ENCODE results near the gene TMEM167B. TPM values are rescaled to one million over a fixed set of nuclear protein-coding genes. Genes with fewer than 3 reads are reported as not detected.

TMEM167B gene
- total and polyA plus RNA-seq, 4 donors, result 5.4 to 15.4 (median 13.2) TPM

DNA sequence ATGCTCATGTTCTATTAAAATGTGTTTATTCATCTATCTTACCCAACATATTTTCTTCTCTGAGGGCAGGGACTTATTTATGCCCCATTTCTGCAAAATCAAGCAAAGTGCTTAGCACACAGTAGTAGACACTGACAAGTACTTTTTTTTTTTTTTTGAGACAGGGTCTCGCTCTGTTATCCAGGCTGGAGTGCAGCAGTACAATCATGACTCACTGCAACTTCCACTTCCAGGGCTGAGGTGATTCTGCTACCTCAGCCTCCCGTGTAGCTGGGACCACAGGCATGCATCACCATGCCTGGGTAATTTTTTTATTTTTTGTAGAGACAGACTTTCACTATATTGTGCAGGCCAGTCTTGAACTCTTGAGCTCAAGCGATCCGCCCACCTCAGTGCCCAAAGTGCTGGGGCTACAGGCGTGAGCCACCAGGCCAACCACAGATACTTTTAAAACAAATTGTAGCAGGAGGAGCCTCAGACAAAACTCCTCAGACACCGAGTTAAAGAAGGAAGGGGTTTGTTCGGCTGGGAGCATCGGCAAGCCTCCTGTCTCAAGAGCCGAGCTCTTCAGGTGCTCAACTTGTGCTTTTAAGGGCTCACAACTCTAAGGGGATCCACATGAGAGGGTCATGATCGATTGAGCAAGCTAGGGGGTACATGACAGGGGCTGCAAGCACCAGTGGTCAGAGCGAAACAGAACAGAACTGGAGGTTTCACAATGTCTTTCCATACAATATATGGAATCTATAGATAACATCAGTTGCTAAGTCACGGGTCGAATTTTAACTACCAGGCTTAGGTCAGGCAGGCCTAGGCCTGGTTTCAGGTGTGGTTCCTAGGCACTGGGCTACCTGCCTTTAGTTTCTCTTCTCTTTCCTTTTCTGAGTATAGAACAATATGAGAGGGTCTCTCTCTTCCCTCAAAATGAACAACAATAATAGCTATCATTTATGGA, 5.7 kb upstream of the TMEM167B start:
- TF ChIP-seq, protein P1, sequence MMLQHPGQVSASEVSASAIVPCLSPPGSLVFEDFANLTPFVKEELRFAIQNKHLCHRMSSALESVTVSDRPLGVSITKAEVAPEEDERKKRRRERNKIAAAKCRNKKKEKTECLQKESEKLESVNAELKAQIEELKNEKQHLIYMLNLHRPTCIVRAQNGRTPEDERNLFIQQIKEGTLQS (IDR thresholded peaks at IDR 0.05), result no peak
- no peak for TF ChIP-seq FOXA1 (IDR thresholded peaks at IDR 0.05)
- TF ChIP-seq TAF1 (conservative IDR thresholded peaks at IDR 0.05), result no peak
- no peak overlapping the region for H3K9ac ChIP-seq (ENCODE audit: low read depth in 1 of 2, low read length in 2 of 2)
- WGBS, result 88% methylated on average over 13 of the region's 13 CpGs

DNA sequence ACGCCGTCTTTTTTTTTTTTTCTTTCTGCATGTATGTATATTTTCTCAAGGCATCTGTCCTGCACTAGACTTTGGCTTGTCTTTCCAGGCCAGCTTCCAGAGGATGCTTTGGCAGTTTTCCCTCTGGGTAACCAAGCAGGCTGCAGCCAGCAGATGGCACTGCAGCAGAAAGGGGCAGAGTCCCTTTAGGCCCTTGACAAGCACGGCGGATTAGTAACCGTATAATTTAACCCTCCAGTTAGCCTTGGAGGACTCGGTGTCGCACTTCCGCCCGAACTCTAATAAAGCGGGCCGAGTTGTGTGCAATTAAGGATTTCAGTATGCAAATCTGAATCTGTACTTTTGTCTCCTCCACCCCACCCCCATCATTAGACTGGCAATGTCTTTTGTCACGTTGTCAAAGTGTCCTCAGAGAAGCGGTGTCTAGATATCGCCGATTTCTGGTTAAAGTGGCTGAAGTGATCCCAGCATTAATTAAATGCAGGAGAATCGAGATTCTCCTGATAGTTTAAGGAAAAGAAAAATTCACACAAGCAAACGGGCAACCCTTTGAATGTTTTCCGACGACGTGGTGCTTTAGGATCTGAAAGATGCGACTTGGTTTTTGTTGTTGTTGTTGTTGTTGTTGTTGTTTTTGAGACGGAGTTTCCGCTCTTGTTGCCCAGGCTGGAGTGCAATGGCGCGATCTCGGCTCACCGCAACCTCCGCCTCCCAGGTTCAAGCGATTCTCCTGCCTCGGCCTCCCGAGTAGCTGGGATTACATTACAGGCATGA, 1.1 kb upstream of the TMEM167B start:
- DNase-seq (ENCODE audit: low spot score), result peak; percentile 76
- Histone ChIP-seq H3K27ac (ENCODE audit: low read depth in 1 of 2, low read length in 2 of 2) (peak overlapping the region; percentile 99 to 100), H3K36me3 (ENCODE audit: control insufficient read depth in 4 of 4, insufficient read depth in 3 of 4, low read depth in 1 of 4, low read length in 3 of 4) (peaks cover 0 to 6% (median 3%) of the 10 kb centered on the region in 4 donors), H3K4me1 (ENCODE audit: control insufficient read depth in 4 of 4, insufficient read depth in 4 of 4, low read length in 3 of 4) (peaks cover 3 to 30% (median 24%) of the 10 kb centered on the region in 4 donors), H3K9me3 (ENCODE audit: control insufficient read depth in 4 of 4, low read length in 3 of 4) (no peaks in the 10 kb centered on the region), H3K9ac (ENCODE audit: low read depth in 1 of 2, low read length in 2 of 2) (no peak overlapping the region), H3K4me3 (ENCODE audit: low read depth in 1 of 3, low read length in 3 of 3) (peak overlapping the region in 2 of 3 donors; percentile 24 to 71), H3K27me3 (ENCODE audit: control insufficient read depth in 4 of 4, insufficient read depth in 4 of 4, low read length in 3 of 4) (no peaks in the 10 kb centered on the region)
- WGBS, result 65% methylated on average over 31 of the region's 31 CpGs
- TF ChIP-seq HNF4G (IDR thresholded peaks at IDR 0.05), result peak; percentile 77
- TF ChIP-seq, protein P2, sequence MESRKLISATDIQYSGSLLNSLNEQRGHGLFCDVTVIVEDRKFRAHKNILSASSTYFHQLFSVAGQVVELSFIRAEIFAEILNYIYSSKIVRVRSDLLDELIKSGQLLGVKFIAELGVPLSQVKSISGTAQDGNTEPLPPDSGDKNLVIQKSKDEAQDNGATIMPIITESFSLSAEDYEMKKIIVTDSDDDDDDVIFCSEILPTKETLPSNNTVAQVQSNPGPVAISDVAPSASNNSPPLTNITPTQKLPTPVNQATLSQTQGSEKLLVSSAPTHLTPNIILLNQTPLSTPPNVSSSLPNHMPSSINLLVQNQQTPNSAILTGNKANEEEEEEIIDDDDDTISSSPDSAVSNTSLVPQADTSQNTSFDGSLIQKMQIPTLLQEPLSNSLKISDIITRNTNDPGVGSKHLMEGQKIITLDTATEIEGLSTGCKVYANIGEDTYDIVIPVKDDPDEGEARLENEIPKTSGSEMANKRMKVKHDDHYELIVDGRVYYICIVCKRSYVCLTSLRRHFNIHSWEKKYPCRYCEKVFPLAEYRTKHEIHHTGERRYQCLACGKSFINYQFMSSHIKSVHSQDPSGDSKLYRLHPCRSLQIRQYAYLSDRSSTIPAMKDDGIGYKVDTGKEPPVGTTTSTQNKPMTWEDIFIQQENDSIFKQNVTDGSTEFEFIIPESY (IDR thresholded peaks at IDR 0.05), result peak; percentile 57
- TF ChIP-seq RAD21 (IDR thresholded peaks at IDR 0.05), result peak; percentile 70 to 80
- no peak for TF ChIP-seq FOXA1 (IDR thresholded peaks at IDR 0.05)
- peak in 1 of 2 donors; percentile 37 for TF ChIP-seq GABPA (IDR thresholded peaks at IDR 0.05 in 1 of 2, conservative IDR thresholded peaks at IDR 0.05 in 1 of 2)
- peak; percentile 38 to 40 for TF ChIP-seq RXRA (IDR thresholded peaks at IDR 0.05)
- TF ChIP-seq EGR1 (IDR thresholded peaks at IDR 0.05; ENCODE audit: low read depth in 2 of 2), result no peak
- TF ChIP-seq, protein P3, sequence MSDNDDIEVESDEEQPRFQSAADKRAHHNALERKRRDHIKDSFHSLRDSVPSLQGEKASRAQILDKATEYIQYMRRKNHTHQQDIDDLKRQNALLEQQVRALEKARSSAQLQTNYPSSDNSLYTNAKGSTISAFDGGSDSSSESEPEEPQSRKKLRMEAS (IDR thresholded peaks at IDR 0.05), result peak; percentile 40
- no peak for TF ChIP-seq NR2F2 (IDR thresholded peaks at IDR 0.05)
- TF ChIP-seq, protein P4, sequence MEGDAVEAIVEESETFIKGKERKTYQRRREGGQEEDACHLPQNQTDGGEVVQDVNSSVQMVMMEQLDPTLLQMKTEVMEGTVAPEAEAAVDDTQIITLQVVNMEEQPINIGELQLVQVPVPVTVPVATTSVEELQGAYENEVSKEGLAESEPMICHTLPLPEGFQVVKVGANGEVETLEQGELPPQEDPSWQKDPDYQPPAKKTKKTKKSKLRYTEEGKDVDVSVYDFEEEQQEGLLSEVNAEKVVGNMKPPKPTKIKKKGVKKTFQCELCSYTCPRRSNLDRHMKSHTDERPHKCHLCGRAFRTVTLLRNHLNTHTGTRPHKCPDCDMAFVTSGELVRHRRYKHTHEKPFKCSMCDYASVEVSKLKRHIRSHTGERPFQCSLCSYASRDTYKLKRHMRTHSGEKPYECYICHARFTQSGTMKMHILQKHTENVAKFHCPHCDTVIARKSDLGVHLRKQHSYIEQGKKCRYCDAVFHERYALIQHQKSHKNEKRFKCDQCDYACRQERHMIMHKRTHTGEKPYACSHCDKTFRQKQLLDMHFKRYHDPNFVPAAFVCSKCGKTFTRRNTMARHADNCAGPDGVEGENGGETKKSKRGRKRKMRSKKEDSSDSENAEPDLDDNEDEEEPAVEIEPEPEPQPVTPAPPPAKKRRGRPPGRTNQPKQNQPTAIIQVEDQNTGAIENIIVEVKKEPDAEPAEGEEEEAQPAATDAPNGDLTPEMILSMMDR (IDR thresholded peaks at IDR 0.05; ENCODE audit: low read depth, low read length, missing input control), result peak; percentile 80
- peak; percentile 69 for TF ChIP-seq SP1 (IDR thresholded peaks at IDR 0.05)
- peak; percentile 84 to 91 for TF ChIP-seq HNF4A (conservative IDR thresholded peaks at IDR 0.05)
- peak; percentile 34 for TF ChIP-seq YY1 (IDR thresholded peaks at IDR 0.05)
- TF ChIP-seq, protein P1 (IDR thresholded peaks at IDR 0.05), result no peak
- TF ChIP-seq TAF1 (conservative IDR thresholded peaks at IDR 0.05), result no peak
- no peak for TF ChIP-seq JUND (IDR thresholded peaks at IDR 0.05)
- peak; percentile 43 for TF ChIP-seq FOXA2 (IDR thresholded peaks at IDR 0.05)
- TF ChIP-seq, protein P5, sequence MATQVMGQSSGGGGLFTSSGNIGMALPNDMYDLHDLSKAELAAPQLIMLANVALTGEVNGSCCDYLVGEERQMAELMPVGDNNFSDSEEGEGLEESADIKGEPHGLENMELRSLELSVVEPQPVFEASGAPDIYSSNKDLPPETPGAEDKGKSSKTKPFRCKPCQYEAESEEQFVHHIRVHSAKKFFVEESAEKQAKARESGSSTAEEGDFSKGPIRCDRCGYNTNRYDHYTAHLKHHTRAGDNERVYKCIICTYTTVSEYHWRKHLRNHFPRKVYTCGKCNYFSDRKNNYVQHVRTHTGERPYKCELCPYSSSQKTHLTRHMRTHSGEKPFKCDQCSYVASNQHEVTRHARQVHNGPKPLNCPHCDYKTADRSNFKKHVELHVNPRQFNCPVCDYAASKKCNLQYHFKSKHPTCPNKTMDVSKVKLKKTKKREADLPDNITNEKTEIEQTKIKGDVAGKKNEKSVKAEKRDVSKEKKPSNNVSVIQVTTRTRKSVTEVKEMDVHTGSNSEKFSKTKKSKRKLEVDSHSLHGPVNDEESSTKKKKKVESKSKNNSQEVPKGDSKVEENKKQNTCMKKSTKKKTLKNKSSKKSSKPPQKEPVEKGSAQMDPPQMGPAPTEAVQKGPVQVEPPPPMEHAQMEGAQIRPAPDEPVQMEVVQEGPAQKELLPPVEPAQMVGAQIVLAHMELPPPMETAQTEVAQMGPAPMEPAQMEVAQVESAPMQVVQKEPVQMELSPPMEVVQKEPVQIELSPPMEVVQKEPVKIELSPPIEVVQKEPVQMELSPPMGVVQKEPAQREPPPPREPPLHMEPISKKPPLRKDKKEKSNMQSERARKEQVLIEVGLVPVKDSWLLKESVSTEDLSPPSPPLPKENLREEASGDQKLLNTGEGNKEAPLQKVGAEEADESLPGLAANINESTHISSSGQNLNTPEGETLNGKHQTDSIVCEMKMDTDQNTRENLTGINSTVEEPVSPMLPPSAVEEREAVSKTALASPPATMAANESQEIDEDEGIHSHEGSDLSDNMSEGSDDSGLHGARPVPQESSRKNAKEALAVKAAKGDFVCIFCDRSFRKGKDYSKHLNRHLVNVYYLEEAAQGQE (IDR thresholded peaks at IDR 0.05), result no peak

More for the DNA sequence above, 5.7 kb upstream of the TMEM167B start:
- Histone ChIP-seq H3K4me1 (ENCODE audit: control insufficient read depth in 4 of 4, insufficient read depth in 4 of 4, low read length in 3 of 4) (peaks cover 0 to 10% (median 6%) of the 10 kb centered on the region in 4 donors), H3K4me3 (ENCODE audit: low read depth in 1 of 3, low read length in 3 of 3) (no peak overlapping the region), H3K27ac (ENCODE audit: low read depth in 1 of 2, low read length in 2 of 2) (no peak overlapping the region), H3K27me3 (ENCODE audit: control insufficient read depth in 4 of 4, insufficient read depth in 4 of 4, low read length in 3 of 4) (no peaks in the 10 kb centered on the region), H3K9me3 (ENCODE audit: control insufficient read depth in 4 of 4, low read length in 3 of 4) (no peaks in the 10 kb centered on the region), H3K36me3 (ENCODE audit: control insufficient read depth in 4 of 4, insufficient read depth in 3 of 4, low read depth in 1 of 4, low read length in 3 of 4) (no peaks in the 10 kb centered on the region)
- no peak for DNase-seq (ENCODE audit: low spot score)

All from liver (tissue), 9 donors.